ENCODE measurements around the gene DISP2.

The DISP2 gene

DNA sequence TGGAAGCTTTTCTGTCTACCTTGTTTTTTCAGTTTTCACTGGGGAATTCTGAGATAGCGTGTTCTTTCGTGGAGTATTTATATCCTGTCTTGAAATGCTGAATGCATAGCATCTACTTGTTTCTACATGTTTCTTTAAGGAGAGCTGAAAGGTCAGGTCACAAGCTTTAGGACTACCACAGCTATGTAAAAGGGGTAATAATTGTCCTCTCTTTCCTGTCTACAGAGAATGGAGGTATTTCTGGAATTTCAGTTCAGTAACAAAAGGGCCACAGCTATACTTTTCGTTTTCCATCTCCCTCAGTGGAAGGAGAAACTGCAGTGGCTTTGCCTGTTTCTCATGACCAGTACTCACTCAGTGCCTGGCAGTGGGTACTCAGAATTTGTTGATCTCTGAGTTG lies 29.8 kb upstream of the DISP2 start (continued):
- TF ChIP-seq, protein P1, sequence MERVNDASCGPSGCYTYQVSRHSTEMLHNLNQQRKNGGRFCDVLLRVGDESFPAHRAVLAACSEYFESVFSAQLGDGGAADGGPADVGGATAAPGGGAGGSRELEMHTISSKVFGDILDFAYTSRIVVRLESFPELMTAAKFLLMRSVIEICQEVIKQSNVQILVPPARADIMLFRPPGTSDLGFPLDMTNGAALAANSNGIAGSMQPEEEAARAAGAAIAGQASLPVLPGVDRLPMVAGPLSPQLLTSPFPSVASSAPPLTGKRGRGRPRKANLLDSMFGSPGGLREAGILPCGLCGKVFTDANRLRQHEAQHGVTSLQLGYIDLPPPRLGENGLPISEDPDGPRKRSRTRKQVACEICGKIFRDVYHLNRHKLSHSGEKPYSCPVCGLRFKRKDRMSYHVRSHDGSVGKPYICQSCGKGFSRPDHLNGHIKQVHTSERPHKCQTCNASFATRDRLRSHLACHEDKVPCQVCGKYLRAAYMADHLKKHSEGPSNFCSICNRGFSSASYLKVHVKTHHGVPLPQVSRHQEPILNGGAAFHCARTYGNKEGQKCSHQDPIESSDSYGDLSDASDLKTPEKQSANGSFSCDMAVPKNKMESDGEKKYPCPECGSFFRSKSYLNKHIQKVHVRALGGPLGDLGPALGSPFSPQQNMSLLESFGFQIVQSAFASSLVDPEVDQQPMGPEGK (CRISPR knock-in tag; IDR thresholded peaks at IDR 0.05; ENCODE audit: borderline replicate concordance): no peak

DNA sequence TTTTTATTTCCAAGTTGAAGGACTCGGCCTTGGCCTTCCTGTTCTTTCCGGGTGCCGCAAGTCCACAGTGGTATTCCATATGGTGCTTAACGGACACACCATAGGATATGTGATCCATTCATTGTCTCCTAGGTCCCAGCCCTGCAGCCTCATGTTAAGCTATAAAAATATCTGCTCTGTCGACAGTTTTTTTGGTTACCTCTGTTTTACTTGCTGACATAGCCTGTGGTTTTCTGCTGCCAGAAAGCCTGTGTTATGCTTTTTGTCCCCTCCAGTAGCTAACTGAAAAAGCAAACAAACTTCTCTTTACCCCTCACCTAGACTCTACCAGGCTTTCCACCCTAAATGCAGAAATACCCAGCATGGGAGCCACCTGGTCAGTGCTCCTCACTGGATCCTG lies 29.3 kb upstream of the DISP2 start:
- TF ChIP-seq SNAI2 (CRISPR knock-in tag; IDR thresholded peaks at IDR 0.05) (no peak), POU6F1 (CRISPR knock-in tag; IDR thresholded peaks at IDR 0.05; ENCODE audit: borderline replicate concordance, low read depth) (no peak), GLIS3 (CRISPR knock-in tag; IDR thresholded peaks at IDR 0.05) (no peak), ESRRG (CRISPR knock-in tag; IDR thresholded peaks at IDR 0.05) (no peak), ZNF565 (CRISPR knock-in tag; conservative IDR thresholded peaks at IDR 0.05; ENCODE audit: low read depth) (no peak), ZFP3 (CRISPR knock-in tag; IDR thresholded peaks at IDR 0.05) (no peak), RARB (CRISPR knock-in tag; IDR thresholded peaks at IDR 0.05) (no peak), PPARA (CRISPR knock-in tag; IDR thresholded peaks at IDR 0.05; ENCODE audit: borderline replicate concordance) (no peak), BACH2 (CRISPR knock-in tag; IDR thresholded peaks at IDR 0.05; ENCODE audit: borderline replicate concordance) (no peak), CREB5 (CRISPR knock-in tag; IDR thresholded peaks at IDR 0.05; ENCODE audit: low read depth) (no peak), ZNF8 (CRISPR knock-in tag; IDR thresholded peaks at IDR 0.05) (no peak), ARNTL (CRISPR knock-in tag; IDR thresholded peaks at IDR 0.05; ENCODE audit: borderline replicate concordance, low read depth) (no peak)
- TF ChIP-seq, protein P2, sequence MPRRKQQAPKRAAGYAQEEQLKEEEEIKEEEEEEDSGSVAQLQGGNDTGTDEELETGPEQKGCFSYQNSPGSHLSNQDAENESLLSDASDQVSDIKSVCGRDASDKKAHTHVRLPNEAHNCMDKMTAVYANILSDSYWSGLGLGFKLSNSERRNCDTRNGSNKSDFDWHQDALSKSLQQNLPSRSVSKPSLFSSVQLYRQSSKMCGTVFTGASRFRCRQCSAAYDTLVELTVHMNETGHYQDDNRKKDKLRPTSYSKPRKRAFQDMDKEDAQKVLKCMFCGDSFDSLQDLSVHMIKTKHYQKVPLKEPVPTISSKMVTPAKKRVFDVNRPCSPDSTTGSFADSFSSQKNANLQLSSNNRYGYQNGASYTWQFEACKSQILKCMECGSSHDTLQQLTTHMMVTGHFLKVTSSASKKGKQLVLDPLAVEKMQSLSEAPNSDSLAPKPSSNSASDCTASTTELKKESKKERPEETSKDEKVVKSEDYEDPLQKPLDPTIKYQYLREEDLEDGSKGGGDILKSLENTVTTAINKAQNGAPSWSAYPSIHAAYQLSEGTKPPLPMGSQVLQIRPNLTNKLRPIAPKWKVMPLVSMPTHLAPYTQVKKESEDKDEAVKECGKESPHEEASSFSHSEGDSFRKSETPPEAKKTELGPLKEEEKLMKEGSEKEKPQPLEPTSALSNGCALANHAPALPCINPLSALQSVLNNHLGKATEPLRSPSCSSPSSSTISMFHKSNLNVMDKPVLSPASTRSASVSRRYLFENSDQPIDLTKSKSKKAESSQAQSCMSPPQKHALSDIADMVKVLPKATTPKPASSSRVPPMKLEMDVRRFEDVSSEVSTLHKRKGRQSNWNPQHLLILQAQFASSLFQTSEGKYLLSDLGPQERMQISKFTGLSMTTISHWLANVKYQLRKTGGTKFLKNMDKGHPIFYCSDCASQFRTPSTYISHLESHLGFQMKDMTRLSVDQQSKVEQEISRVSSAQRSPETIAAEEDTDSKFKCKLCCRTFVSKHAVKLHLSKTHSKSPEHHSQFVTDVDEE (CRISPR knock-in tag; IDR thresholded peaks at IDR 0.05): no peak
- ATAC-seq: no peak

- no peak for ATAC-seq
- TF ChIP-seq POU6F1 (CRISPR knock-in tag; IDR thresholded peaks at IDR 0.05; ENCODE audit: borderline replicate concordance, low read depth): no peak
Measured at GRCh38 chr15:40329804-40330203, 28.2 kb upstream of the DISP2 start.

DNA sequence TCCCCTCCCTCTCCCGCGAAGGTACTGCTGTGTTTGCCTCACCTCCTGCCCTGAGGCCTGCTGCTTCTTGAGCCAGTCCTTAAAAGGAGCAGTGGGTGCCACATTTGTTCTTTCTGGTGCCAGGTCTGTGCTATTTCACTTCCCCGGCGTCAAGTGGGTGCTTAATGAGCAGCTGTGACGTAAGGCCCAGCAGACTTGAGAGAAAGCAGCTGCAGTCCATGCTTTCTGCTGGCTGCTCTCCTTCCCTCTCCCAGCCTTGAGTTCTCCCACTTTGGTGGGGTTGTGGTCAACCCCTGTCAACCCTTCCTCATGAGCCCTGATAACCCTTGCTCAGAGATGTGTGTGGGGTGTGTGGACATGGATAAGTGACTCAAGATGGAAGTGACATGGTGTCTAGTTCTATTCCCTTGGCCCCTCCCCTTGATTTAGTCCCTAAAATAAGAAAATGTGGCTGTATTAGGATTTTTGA lies 27.6 kb upstream of the DISP2 start:
- no peak for TF ChIP-seq ISL1 (CRISPR knock-in tag; IDR thresholded peaks at IDR 0.05)
- TF ChIP-seq POU6F1 (CRISPR knock-in tag; IDR thresholded peaks at IDR 0.05; ENCODE audit: borderline replicate concordance, low read depth): no peak
- TF ChIP-seq TOX (CRISPR knock-in tag; IDR thresholded peaks at IDR 0.05; ENCODE audit: borderline replicate concordance): no peak
- ATAC-seq: no peak; the same call in 2 of the 3 replicates

Measured in SK-N-SH treated with all-trans-retinoic acid at 6 μM for 48 hours (cell line).